ELR (cell line): ENCODE results near the gene NLGN2.

Source experiments
- DNase-seq: peaks from one replicate; pipeline ENCODE4 v3.0.0-alpha.2; 2015; ENCODE audit warnings: low read depth

NLGN2 gene

DNA sequence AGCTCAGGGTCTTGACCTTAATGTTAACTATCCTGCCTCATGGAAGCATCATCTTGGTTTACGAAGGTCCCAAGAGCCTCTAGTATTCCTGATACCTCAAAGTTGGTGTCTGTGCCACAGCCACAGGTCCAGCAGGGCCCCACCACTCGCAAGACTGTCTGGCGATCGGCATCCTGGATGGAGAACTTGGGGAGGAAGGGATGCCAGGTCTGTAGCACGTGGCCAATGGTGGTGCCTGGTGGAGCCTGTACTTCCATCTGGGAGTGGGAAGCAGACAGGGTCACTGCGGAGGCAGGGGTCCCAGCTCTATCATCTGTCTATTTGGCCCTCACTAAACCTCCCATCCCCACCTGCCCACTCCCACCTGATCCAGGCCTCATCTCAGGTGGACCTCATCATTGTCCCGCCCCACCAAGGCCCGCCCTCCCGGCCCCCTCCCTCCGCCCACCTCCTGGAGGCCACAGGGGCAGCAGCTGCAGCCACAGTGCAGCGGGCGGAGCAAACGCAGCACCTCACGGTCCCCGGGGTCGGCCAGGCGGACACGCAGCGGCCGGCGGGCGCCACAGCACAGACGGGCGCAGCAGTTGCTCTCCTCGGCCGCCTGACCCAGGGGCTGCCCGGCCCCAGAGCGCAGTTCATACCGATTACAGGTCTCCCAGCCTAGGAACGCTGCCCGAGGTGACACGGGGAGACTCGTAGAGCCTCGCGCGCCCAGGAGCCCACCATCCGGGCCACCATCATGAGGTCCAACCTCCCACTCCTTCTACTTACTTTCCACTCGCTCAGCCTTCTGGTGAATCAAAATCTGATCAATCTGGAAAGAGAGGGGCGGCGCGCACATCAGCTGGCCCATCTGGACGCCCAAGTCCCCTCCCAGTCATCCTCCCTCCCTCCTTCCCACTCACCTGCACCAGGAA lies 14.7 kb upstream of the NLGN2 start:
- no peak for DNase-seq

GRCh38 chr17:7393613-7394451 lies 13.8 kb upstream of the NLGN2 start:
- DNase-seq = peak; percentile 43

DNA sequence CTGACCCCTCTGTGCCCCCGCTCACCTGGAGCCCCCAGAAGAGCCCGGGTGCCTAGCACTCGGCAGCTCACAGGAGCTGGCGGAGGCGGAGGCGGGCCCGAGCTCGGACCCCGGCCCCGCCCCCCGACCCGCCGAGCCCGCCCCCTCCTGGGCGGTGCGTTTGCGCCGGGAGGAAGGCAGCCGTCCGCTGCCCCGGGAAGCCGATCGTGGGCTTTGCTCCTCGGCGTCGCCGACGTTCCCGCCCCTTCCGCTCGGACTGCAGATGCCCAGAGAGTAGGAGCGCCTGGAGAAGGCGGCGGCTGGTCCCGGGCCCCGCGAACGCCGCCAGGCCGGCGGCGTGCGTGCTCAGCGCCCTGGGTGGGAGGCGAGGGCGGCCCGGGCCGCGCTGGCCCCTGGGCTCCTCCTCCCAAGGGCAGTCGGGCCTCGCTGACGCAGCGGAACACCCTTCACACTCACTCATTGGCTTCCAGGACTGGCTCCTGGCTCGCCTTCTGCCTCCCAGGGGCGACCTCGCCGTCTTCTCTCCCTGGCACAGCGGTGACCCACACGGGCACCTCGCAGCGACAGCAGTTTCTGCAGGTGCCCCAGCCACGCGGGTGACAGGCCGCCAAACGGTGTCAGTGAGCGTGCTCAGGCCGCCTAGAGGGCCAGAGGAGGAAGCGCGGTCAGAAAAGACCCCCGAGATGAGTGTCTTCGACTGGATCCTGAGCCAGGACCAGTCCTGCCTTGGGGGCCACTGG lies 13.0 kb upstream of the NLGN2 start, which contains the start of gene PLSCR3:
Gene PLSCR3, minus strand, starts transcription at position 74 of the 740 bp plus-strand sequence. CDS start 415 bp downstream, outside the sequence.
- DNase-seq = peak; percentile 87

- no peak for DNase-seq
These were observed 11.5 kb upstream of the NLGN2 start for GRCh38 chr17:7396147-7396546.

DNA sequence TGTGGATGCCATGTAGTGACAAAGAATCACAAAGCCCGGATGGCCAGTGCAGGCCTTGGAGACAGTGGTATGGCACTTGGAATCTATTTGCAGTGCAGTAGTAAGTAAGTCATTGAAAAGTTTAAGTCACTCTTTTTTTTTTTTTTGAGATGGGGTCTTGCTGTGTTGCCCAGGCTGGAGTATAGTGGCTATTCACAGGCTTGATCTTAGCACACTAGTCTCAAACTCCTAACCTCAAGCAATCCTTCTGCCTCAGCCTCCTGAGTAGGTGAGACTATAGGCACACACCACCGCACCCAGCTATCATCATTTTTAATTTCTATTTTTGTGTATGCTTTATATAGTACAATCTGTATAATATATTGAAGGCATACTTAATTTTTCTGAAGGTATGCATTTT lies 9.0 kb upstream of the NLGN2 start:
- no peak for DNase-seq

GRCh38 chr17:7403043-7403726 lies 4.5 kb upstream of the NLGN2 start:
- no peak for DNase-seq

DNA sequence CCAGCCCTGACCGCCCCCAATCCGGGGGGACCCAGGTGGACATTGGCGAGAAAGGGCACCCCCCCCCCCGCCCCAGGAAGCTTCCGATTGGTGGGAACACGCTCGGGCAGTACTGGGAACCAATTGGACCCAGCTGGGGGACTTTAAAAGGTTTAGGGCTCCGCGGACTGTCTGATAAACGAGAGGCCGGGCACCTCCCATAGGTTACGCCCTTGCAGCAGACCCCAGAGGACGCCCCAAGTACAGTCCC lies 4.0 kb upstream of the NLGN2 start:
- peak; percentile 87 for DNase-seq

- DNase-seq = peak; percentile 100
These were observed 3.5 kb upstream of the NLGN2 start, which contains the start of gene TMEM256 for GRCh38 chr17:7403977-7404736. TSS of gene TMEM256 (minus strand) at chr17:7404097. CDS start at chr17:7404084, 13 bp downstream.

GRCh38 chr17:7404737-7405349 lies 2.8 kb upstream of the NLGN2 start:
- peak; percentile 64 for DNase-seq

- DNase-seq = peak; percentile 37
These were observed 2.1 kb upstream of the NLGN2 start for GRCh38 chr17:7405350-7406234.

DNA sequence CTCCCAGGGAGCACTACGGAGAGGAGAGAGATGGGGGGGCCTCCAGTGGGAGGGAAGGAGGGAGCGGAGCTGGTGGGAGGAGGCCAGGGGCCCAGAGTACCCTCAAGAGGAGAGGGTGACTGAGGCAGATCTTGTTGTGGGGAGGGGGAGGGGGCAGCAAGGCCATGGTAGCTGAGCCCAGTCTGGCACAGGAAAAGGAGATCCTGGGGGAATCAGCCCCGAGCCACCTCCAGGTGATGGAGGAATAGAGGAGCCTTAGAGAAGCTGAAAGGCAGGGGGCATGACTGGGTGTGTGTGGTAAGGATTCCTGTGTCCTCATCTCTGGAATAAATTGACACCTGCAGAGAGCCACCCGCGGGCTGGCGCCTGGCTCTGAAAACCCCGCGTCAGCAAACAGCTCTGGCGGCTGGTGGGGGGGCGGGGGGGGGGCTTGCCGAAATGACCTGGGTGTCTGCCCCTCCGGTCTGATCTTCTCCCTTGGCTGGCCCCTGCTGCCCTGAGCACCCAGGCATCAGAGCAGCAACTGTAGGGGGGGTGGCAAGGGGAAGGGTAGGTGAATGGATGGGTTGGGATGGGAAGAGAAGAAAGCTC lies 1.3 kb upstream of the NLGN2 start:
- DNase-seq = no peak

- no peak for DNase-seq
These were observed 563 bp upstream of the NLGN2 start for GRCh38 chr17:7407082-7407481.

DNA sequence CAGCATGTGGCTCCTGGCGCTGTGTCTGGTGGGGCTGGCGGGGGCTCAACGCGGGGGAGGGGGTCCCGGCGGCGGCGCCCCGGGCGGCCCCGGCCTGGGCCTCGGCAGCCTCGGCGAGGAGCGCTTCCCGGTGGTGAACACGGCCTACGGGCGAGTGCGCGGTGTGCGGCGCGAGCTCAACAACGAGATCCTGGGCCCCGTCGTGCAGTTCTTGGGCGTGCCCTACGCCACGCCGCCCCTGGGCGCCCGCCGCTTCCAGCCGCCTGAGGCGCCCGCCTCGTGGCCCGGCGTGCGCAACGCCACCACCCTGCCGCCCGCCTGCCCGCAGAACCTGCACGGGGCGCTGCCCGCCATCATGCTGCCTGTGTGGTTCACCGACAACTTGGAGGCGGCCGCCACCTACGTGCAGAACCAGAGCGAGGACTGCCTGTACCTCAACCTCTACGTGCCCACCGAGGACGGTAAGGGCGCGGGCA lies 645 bp downstream of the NLGN2 start:
- no peak for DNase-seq

DNA sequence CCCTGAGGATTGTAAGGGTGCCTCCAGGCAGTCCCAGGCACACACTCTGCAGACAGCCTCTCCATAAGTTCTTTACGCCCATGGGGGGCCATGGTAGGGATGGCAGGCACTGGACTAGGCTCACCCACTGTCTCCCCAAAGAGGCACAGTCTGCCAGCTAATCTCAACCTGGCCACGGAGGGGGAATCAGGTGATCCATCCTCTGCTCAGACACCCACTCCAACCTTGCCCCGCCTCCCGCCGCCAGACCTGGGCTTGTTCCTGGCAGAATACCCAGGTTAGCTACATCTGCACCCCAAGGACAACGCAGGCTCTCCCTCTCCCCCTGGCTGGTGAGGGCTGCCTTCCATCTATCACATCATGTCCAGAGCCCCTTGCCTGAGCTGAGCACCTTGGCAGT lies 1.2 kb downstream of the NLGN2 start:
- DNase-seq = no peak

GRCh38 chr17:7409716-7410115 lies 2.1 kb downstream of the NLGN2 start:
- no peak for DNase-seq

DNA sequence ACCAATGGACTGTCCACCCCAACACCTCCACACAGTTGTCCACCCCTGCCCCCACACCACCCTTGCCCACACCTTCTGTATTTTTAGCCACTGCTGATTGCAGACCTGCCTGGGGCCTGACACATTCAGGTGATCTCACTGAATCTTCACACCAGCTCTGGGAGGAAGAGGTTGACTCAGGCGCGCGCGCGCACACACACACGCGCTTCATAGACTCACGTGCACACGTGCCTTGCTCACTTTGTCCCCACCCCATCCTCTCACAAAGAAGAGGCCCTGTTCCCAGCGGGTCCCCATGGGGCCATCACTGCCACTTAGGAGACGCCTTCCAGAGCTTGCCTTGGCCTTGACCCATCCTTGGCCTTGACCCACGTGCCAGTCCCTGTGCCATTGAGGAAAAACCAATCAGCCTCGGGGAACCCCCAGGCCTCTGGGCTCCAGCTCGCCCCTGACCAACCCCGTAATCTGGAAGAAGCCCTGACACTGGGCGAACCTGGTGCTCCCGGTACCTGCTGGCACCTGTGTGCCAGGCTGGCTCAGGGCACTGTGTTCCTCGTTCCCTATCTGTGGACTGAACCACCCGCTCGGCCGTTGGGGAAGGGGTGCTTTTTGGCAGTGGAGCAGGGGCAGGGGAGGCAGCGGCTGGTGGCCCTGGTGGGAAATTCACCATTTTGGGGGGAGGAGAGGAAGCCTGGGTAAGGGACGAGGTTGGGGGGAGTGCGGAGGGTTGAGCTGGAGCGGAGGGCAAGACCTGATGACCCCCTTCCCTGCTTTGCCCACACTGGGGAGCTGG lies 3.2 kb downstream of the NLGN2 start:
- DNase-seq = no peak

- no peak for DNase-seq
These were observed 3.7 kb downstream of the NLGN2 start for GRCh38 chr17:7411427-7411750.

- peak; percentile 86 for DNase-seq
These were observed 5.8 kb downstream of the NLGN2 start for GRCh38 chr17:7413346-7413985.
